ENCODE measurements around the gene CENPN.

The CENPN gene

DNA sequence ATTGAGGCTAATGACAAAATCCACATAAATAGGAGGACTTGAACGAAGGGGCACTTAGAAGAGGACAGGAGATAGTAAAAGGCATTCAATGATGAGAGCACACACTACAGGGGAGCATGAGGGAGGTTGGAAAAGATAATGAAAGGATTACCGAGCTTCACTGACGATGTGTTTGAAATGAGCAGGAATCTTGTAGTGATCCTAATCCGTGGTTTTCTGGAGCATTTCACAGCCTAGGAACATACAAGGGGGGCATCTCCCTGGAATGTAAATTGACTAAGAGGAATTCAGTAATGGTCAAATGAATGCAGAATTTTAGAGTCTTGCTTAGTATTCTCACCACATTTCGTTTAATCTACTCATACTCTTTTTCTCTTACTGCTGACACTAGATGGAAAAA lies 33.8 kb downstream of the CENPN start:
- TF ChIP-seq TAF1 (IDR thresholded peaks at IDR 0.05; ENCODE audit: borderline replicate concordance, insufficient read depth, low read length) (no peak), SIN3A (IDR thresholded peaks at IDR 0.05; ENCODE audit: borderline replicate concordance, insufficient read depth, low read length) (no peak), FOXP2 (optimal IDR thresholded peaks at IDR 0.05; ENCODE audit: borderline replicate concordance, extremely low read depth, extremely low read length, insufficient read depth) (no peak), POLR2AphosphoS5 (IDR thresholded peaks at IDR 0.05; ENCODE audit: low read depth, low read length) (no peak)
- TF ChIP-seq, protein P1, sequence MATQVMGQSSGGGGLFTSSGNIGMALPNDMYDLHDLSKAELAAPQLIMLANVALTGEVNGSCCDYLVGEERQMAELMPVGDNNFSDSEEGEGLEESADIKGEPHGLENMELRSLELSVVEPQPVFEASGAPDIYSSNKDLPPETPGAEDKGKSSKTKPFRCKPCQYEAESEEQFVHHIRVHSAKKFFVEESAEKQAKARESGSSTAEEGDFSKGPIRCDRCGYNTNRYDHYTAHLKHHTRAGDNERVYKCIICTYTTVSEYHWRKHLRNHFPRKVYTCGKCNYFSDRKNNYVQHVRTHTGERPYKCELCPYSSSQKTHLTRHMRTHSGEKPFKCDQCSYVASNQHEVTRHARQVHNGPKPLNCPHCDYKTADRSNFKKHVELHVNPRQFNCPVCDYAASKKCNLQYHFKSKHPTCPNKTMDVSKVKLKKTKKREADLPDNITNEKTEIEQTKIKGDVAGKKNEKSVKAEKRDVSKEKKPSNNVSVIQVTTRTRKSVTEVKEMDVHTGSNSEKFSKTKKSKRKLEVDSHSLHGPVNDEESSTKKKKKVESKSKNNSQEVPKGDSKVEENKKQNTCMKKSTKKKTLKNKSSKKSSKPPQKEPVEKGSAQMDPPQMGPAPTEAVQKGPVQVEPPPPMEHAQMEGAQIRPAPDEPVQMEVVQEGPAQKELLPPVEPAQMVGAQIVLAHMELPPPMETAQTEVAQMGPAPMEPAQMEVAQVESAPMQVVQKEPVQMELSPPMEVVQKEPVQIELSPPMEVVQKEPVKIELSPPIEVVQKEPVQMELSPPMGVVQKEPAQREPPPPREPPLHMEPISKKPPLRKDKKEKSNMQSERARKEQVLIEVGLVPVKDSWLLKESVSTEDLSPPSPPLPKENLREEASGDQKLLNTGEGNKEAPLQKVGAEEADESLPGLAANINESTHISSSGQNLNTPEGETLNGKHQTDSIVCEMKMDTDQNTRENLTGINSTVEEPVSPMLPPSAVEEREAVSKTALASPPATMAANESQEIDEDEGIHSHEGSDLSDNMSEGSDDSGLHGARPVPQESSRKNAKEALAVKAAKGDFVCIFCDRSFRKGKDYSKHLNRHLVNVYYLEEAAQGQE (IDR thresholded peaks at IDR 0.05; ENCODE audit: insufficient read depth in 1 of 2, low read depth in 2 of 2, low read length in 2 of 2): no peak

DNA sequence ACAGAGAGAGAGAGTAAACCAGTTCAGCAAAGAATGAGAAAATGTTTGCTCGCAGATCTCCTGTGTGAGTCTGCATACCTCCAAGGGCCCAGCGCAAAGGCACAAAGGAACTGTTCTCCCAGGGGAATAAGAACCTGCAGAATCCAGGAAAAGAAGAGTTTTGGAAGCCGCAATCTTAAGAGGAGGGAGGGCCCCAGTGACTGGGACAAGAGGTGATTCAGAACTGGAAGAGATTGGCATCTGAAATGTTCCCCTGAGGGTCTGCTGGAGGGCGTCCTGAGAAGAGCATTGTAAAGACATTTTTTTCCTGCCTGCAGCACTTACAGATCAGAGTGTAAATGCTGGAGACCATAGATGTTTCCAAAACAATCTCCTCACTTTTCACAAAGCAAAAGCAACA lies 34.7 kb downstream of the CENPN start:
- TF ChIP-seq TAF1 (IDR thresholded peaks at IDR 0.05; ENCODE audit: borderline replicate concordance, insufficient read depth, low read length) (no peak), POLR2AphosphoS5 (IDR thresholded peaks at IDR 0.05; ENCODE audit: low read depth, low read length) (no peak), SIN3A (IDR thresholded peaks at IDR 0.05; ENCODE audit: borderline replicate concordance, insufficient read depth, low read length) (no peak), FOXP2 (optimal IDR thresholded peaks at IDR 0.05; ENCODE audit: borderline replicate concordance, extremely low read depth, extremely low read length, insufficient read depth) (no peak)
- TF ChIP-seq, protein P1 (IDR thresholded peaks at IDR 0.05; ENCODE audit: insufficient read depth in 1 of 2, low read depth in 2 of 2, low read length in 2 of 2): no peak

DNA sequence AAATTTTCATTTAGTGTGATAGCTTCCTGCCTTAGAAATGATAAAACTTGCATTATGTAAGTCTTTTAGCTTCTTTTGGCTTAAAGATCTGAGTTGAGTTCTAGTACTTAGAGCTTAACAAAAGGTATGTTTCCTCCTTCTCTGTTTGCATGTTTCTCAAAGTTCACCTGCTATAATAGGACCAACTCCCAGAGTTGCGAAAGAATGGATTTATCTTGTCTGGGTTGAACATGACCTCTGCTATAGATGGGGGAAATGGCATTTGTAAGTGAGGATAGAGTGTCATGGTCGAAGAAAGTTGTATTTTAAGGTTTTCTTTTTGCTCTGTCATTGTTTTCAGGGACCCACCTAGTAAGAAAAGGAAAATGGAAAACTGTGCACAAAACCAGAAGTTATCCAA lies 35.8 kb downstream of the CENPN start:
- TF ChIP-seq SIN3A (IDR thresholded peaks at IDR 0.05; ENCODE audit: borderline replicate concordance, insufficient read depth, low read length): no peak
- TF ChIP-seq, protein P1 (IDR thresholded peaks at IDR 0.05; ENCODE audit: insufficient read depth in 1 of 2, low read depth in 2 of 2, low read length in 2 of 2): no peak

DNA sequence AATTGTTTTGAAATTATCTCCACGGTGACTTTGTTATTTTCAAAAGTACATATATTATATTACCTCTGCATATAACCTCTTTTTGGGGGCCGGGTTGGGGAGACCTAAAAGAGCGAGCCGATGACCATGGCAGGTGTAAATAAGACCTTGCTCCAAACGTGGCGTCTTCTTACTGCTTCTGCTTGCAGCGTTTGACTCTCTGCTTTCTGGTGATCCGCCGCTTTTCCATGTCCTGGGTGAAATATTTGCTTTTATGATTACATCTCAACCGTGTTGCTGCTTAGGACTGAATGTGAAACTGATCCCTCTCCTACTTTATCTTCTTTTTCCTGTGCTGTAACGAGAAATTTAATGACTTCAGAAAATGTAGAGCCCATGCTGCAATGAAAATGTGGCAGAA lies 46.7 kb downstream of the CENPN start:
- TF ChIP-seq TAF1 (IDR thresholded peaks at IDR 0.05; ENCODE audit: borderline replicate concordance, insufficient read depth, low read length): no peak

DNA sequence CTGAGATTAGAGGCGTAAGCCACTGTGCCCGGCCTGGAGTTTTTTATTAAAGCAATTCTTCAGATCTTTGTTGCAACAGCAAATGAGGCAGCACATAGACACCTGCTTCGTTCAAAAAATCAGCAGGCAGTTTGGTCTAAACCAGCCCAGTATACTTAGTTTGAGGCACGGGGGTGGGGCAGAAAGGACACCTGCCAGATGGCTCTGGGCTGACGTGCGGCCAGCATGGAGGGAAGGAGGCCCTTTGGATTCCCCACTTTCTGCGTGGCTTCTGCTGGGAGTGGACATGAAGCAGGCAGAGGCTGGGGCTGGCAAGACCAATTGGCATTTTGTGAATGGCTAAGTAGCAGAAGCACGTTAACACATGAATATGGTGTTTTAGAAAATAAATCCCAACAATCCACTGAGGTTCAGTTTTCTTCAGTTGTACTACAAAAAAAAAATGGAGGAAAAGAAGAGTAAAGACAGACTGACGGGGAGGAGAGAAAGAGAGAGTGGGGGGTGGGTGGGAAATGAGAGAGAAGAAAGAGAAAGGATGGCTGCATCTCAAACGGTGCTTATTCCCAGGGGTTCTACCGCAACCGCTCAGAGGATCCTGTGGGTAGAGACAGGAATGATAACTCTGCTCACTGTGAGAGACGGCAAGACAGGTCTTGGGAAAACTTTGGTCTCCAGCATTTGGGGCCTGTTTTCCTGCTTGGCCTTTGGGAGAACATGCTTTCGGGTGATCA lies 53.7 kb downstream of the CENPN start:
- no peak for TF ChIP-seq SIN3A (IDR thresholded peaks at IDR 0.05; ENCODE audit: borderline replicate concordance, insufficient read depth, low read length)
- TF ChIP-seq FOXP2 (optimal IDR thresholded peaks at IDR 0.05; ENCODE audit: borderline replicate concordance, extremely low read depth, extremely low read length, insufficient read depth): no peak

DNA sequence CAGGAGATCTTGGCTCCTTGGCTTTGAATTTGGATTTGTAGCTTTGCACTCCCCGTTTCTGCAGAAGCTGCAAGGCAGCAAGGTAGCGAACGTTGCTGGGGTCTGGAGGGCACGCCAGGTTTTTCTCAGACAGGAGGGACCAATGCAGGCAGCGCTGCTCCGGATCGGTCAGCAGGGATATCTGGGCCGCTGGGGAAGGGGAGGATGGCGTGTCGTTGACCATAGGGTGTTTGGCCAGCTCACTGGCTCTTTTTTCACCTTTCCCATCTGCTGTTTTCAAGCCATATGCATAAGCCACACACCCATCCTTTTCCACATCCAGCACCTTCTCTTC lies 54.3 kb downstream of the CENPN start:
- TF ChIP-seq TAF1 (IDR thresholded peaks at IDR 0.05; ENCODE audit: borderline replicate concordance, insufficient read depth, low read length) (no peak), POLR2AphosphoS5 (IDR thresholded peaks at IDR 0.05; ENCODE audit: low read depth, low read length) (no peak), SIN3A (IDR thresholded peaks at IDR 0.05; ENCODE audit: borderline replicate concordance, insufficient read depth, low read length) (no peak), FOXP2 (optimal IDR thresholded peaks at IDR 0.05; ENCODE audit: borderline replicate concordance, extremely low read depth, extremely low read length, insufficient read depth) (no peak)
- TF ChIP-seq, protein P1 (IDR thresholded peaks at IDR 0.05; ENCODE audit: insufficient read depth in 1 of 2, low read depth in 2 of 2, low read length in 2 of 2): no peak

Data from PFSK-1 (cell line).